NCI-H774 (cell line): ENCODE measurements around the gene LHFPL5.

ENCODE experiments used
- DNase-seq: peaks from one replicate; lab custom pipeline; 2025; lab: John Stamatoyannopoulos, UW

The LHFPL5 gene

DNA sequence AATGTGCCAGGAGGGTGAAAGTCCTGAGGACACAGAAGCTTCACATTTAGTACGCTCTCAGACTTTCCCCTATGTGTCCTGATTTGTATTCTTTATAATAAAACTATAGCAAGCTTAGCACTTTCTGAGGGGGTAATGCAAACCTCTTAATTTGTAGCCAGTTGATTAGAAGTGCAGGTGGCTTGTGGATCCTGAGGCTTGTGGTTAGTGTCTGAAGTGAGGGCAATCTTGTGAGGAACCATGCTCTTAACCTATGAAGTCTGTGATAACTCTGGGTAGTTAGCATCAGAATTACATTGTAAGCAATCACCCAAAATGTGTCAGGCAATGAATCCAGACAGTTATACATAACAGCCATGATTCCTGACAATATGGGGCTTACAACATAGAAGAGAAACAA is 51.1 kb downstream of the LHFPL5 start:
- no peak for DNase-seq

GRCh38 chr6:35857853-35858252 is 52.7 kb downstream of the LHFPL5 start:
- DNase-seq = no peak

GRCh38 chr6:35859367-35859766 is 54.2 kb downstream of the LHFPL5 start:
- DNase-seq = no peak
